HG03025 (cell line): ENCODE data around the gene SPATA18.
"Not testable (repeated sequence)": the region's sequence is repeated elsewhere in the genome, so short reads cannot be mapped to it uniquely, and the experiment has no call there.

Source experiments
- ATAC-seq: cut with Tn5 transposase; IDR thresholded peaks from one replicate; pipeline ENCODE4 v1.9.1; 2021; ENCODE audit warnings: mild to moderate bottlenecking, moderate library complexity; ENCODE audit not compliant: unreplicated experiment, low FRiP score

The SPATA18 gene

DNA sequence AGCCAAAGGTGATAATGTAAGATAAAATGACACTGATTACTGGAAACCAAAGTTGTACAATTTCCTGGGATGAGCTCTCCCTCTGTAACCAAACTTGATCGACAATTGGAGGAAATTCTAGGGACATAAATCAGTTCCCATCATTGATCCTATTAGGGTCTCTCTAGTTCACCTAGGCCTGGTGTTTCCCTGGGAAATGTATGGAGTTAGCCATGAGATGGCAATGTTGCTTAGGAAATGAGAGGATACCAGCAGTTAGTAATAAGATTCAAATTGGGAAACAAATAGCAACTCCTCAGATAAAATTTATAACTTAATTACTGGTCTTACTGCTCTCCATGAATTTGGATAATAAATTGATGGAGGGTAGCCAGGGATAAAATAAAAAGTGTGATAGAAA lies 52.2 kb downstream of the SPATA18 start:
- ATAC-seq = no peak

DNA sequence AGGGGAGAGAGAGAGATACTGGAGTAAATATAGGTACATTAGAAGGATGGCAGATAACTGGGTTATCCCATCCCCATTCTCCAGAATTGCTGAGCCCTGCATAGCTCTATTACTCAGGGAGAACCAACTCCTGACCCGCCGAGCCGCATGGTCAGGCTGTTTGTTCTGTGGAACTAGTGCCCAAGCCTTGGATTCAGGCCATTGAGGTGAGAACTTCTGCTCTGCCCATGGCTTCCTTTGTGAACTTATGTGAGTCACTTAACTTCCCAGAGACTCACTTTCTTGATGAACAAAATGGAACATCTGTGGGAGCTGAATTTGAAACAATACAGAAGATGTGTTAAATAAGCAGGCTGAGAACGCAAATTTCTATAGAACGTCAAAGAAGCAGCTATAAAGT lies 54.2 kb downstream of the SPATA18 start:
- no peak for ATAC-seq

DNA sequence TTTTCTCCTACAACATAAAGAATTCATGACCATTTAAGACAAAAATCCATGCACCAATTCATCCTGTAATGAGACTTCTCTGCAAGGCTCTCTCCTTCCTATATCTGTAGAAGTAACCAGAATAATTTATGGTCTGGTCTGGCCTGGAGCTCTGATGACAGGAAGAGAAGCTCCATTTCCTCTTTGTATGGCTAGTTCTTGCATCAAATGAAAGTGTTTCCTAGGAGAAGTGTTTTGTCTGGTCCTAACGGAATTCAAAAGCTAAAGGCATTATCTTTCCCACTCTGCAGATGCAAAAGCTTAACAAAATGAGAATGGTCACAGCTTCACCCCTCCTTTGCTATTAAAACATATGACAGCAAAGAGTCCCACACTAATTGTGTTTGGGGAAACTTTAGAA lies 55.1 kb downstream of the SPATA18 start:
- ATAC-seq = no peak

DNA sequence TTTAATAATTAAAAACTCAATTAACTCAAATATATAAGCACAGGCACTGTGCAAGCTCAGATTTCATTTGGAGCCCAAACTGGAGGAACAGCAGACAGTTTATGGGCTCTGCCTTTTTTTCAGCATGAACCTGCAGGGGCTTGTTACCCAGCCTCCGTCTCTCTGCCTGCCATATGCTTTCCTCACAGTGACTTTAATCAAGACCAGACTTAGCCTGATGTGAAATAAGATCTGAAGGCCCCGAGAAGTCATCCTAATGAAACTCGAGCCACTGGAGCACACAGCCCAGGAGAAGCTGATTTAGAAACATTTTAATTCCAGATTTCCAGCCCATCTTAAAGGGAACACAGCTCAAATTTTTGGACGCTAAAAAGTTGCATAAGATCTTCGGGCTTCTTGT lies 55.6 kb downstream of the SPATA18 start:
- no peak for ATAC-seq

DNA sequence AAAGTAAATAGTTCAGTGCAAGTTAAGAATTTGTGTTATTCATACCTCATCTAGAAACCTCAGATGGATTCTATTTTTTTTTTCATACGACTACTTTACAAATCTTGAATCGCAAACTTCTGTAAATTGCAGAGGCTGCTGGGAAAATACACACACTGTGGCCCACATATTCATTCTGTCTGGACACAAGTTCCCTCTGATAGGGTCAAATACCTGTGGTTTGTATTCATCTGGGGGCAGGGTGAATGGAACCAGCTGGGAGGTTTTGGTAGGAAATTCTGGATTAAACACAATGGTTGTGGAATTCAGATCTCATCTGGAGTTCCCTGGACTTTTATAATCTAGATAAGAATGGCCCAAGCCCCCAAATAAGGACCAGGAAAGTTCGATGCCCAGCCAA lies 56.2 kb downstream of the SPATA18 start:
- ATAC-seq = no peak

DNA sequence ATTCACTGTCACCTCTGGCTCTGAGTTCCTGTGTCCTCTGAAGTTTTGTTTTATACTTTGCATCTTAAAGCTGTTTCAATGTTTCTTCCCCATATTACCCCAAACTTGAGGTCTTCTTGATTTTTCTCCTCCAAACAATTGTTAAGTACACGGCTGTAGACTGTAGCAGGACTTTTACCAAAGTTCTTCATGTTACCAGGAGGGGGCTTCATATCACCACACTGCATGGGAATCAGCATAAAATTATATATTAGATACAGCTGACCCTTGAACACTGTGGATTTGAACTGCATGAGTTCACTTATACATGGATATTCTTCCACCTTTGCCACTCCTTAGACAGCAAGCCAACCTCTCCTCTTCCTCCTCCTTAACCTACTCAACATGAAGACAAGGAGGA lies 56.6 kb downstream of the SPATA18 start:
- no peak for ATAC-seq

DNA sequence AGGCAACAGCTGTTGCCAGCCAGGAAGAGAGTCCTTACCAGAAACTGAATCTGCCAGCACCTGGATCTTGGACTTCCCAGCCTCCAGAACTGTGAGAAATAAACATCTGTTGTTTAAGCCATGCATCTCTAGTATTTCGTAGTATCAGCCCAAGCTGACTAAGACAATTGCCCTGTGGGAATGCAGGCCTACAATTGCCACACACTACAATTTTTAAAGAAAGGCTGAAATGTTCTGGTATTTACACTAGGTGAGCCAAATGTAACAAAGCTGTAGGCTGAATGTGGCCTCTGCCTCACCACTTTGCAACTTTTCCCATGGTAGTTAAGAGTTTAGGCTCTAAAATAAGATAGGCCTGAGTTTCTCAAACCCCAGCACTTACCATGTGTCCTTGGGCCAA lies 59.1 kb downstream of the SPATA18 start:
- no peak for ATAC-seq

DNA sequence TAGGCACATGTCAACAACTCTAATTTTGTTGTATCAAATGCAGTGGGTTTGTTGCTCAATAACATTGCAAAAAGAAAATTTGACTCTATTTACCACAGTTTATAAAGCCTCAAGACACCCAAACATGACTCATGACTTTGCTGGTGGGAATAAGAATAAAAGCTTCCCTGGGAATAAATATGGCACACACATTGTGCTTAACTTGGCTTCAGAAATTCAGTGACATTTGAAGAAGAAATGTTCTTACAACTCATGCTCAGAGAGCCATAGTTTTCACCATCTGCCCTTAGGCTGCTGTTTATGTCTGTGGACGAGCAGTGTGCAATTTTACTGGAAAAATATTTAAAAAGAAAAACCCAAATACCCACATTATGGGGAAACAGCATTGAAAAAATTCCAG lies 60.9 kb downstream of the SPATA18 start:
- no peak for ATAC-seq

DNA sequence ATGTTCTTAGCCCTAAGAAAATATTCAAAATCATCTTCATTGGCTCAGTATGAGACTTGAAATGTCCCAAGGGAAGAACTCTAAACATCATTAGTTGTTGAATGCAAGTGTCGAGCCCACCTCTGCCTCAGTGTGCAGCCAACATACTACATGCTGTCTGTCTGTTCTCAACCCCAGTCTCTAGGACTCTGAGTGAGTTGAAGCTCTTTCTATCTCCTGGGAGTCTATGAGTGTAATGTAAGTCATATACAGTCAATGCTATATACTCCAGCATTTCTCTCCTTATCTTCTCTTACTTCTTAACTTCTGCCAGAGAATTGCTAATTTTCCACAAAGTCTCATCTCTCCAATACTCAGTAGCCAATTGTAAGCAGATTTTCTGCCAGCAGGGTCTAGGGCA lies 61.3 kb downstream of the SPATA18 start:
- ATAC-seq = no peak

DNA sequence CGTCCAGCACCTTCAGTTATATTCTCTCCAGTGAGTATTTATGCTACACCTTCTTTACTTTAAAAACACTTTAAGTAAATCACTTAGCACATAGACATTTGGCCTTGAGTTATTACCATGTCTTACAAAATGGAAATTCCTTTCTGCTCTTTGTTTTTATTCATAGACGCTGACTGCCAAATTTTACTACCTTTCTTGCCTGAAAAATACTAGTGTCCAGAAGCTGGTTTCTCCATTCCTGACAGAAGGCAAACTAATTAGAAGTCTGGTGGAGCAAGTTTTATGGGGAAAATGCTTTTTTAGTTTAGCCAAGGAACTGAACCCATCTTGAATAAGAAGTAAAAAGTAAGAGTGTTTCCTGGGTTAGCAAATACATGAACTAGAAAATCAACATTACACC lies 65.5 kb downstream of the SPATA18 start:
- ATAC-seq = no peak

DNA sequence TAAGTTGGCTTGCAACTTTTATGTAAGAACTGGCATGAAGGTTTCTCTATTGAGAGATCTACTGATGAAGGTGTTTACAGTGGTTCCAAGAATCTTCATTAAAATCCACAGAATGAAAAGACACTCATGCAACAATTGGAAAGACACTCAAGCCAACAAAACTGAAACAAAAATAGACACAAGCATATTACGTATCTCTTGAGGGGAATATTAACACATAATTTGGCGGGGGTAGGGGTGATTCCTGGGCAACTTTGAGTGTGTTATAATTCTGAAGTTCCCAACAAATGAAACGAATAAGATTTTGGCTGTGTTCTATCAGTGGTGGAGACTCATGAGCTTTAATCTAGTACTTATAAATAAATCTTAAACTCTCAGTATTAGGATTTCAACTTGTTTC lies 75.1 kb downstream of the SPATA18 start:
- no peak for ATAC-seq

DNA sequence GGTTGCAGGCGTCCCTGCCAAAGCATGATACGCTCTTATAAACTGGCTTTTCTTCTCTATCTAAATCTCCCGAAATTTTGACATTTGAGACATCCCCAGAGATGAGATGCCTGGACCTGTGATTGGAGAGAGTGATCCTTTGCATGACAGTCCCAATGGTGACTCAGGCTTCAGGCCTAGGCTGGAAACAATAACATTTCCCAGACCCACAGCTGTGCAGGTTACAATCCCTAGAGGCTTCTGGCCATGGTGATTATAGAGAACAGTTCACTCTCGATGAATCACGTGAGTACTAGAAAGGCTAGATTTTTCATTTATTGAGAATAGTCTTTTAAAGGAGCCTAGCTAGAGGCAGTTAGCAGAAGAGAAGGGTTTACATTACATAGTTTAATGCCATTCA lies 75.9 kb downstream of the SPATA18 start:
- no peak for ATAC-seq

DNA sequence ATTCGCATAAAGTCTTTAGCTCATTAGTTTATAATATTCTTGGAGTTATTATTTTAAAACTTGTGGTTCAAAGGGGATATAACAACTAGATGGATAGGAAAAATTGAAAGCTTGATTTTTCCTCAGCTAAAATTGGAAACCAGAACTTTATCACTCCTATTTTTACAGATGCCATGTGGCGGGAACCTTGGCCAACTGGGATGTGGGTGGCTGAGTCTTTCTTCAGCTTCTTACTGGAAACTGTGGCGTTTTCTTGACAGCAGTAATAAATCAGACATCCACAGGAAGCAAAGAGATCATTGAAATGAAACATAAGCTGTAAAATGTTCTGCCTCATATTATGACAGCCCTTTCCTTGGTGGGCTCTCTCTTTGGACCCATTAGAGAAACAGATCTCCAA lies 84.1 kb downstream of the SPATA18 start:
- ATAC-seq = no peak

DNA sequence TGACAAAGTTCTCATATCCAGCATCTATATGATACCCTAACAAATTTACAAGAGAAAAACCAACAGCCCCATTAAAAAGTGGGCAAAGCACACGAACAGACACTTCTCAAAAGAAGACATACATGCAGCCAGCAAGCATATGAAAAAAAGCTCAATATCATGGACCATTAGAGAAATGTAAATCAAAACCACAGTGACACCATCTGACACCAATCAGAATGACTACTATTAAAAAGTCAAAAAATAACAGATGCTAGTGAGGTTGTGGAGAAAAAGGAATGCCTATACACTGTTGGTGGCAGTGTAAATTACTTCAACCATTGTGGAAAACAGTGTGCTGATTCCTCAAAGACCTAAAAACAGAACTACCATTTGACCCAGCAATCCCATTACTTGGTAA lies 86.0 kb downstream of the SPATA18 start:
- not testable (repeated sequence) for ATAC-seq

DNA sequence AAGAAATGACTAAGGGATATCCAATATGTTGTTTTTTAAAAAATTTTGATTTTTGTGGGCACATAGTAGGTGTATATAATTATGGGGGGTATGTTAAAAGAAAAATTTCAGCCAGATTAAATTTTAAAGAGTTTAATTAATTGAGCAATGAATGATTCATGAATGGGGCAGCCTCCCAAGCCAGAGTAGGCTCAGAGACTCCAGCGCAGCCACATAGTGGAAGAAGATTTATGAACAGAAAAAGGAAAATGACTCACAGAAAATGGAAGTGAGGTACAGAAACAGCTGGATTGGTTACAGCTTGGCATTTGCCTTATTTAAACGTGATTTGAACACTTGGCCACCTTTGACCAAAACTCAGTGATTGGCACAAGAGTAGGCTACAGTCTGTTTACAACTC lies 91.7 kb downstream of the SPATA18 start:
- no peak for ATAC-seq

DNA sequence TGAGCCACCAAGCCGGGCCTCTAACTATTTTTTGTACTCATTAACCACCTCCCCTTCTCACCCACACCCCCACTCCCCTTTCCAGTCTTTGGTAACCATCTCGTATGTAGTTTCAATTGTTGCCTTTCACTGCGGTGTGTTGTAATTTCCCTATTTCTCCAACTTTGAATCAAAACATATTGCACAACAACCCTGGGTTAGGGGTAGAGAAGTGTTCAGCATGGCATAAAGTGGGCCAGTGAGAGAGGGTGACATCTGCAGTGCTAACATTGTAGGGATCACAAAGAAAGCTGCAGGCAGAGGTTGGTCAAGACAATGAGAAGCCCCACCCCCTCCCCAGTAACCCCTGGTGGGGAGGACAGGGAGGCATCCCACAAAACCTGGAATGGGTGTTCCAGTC lies 92.7 kb downstream of the SPATA18 start:
- ATAC-seq = no peak

DNA sequence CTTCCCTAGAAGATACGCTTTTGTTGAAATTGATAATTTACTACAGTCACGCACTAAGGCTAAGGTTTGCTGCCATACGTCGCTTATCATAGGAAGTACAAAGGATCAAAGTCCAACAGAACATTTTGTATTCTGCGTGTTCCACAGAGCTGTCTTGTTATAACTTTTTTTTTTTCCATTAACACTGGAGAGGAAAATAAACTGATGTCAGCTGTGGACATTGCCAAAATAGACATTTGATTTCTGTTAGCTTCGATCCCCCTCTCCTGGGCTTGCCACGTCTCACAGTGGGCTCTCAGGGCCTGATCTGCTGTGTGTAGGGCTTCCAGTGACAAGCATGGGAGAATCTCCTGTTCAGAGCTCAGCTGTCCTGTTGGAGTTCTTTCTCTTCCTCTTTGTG lies 93.3 kb downstream of the SPATA18 start:
- no peak for ATAC-seq
